NCI-H748 (cell line): Measurements from ENCODE around the gene VPS39.

Experiments used
- DNase-seq: peaks from one replicate; lab custom pipeline; 2025; ENCODE audit not compliant: unreplicated experiment; lab: John Stamatoyannopoulos, UW

VPS39 gene

DNA sequence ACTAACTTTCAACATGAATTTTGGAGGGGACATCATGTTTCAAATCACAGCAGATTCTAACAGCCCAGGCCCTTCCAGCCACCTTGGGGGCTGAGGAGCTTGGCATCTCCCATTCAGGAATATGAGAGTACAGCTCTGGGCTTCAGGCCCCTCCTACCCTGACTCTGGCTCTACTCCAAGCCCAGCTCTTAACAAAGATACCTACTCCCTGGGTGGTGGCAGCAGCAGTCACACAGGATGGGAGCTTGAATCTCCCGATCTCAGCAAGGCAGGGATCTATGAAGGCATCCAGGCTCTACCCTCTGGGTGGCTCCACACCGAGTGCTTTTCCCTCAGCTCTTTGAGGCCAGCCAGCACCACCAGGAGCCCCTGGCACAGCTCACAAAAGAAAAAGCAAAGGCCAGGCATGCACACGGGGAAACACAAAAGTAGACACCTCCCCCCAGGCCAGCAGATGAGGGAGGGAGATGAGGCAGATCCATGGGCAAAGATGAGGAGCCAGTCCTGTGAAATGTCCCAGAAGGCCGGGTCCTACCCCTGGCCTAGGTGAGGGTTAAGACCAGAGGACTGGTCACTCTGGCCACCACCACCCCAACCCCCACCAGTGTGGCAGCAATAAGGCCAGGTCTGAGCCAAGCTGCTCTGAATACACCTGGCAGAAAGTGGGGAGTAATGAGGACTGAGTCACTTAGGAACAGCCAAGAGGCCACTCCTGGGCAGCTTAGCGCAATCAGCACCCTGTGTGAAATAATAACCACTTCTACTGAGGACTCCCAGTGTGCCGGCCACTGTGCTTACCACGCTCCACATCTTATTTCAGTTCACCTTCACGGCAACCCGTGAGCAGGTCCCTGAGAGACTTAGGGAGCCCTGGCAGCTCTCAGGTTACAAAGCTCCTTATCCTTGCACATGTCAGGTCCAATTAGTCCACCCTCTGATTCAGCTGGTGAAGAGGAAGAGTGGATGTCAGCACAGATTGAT lies 76.0 kb downstream of the VPS39 start:
- DNase-seq = peak; percentile 9

DNA sequence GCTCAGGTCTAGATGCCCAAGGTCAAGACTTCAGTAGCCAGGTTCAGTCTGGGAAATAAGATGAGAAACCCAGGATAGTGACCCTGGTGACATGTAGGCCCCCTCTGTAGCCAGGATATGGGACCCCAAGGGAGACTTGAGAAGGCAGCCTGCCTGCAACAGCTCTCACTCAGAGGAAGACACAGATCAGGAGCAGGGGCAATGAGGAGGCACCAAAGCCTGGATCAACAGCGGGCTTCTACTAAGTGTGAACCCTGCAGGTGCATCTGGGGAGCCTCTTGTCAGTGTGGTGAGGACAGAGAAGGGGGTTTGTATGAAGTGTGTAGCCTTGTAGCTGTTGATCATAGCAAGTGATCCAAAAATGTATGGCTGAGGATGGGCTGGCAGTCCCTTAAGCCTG lies 77.1 kb downstream of the VPS39 start:
- DNase-seq = no peak

DNA sequence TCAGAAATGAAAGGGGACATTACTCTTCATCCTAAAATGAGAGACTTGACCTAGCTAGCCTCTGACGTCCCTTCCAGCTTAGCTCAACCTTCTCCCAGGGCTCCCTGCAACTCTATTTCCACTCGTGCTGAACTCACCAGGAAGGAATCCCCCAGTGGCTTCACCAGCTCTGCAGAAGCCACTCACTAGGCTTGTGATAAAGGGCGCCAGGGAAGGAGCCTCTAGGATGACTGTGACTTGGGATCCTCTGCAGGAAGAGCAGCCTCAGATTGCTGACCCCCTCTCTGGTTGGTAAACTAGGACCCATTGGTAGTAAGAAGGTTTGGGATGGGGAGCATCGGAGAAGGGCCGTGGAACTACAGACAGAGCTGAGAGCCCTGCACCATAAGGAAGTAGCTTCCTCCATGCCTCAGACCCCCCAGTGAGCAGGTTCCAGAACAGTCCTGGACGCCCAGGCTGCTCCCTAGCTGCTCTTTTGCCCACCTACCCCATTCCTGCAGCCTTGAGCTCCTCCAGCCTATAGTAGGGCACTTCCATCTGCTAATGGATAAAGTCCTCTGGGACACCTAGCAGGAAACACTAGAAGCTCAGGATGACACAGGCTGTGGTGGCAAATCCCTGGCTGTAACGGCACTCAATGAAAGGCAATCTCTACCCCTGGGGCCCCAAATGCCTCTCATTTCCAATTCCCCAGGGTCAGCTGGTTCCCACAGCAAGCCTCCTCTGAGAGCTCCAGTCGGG lies 77.7 kb downstream of the VPS39 start:
- no peak for DNase-seq

DNA sequence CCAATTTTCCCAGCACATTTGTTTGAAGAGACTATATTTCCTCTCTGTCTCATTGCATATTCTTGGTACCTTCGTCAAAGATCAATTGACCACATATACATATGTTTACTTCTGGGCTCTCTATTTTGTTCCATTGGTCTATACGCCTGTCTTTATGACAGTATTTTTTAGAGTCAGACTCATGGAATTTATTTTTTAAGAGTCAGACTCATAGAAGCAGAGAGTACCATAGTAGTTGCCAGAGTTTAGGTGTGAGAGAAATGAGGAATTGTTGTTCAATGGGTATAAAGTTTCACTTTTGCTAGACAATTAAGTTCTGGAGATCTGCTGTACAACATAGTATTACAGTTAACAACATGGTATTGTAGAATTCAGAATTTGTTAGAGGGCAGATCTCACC lies 78.7 kb downstream of the VPS39 start:
- no peak for DNase-seq

GRCh38 chr15:42128476-42128875 lies 79.6 kb downstream of the VPS39 start:
- no peak for DNase-seq

- DNase-seq = no peak
Observed at GRCh38 chr15:42123546-42123945, 84.6 kb downstream of the VPS39 start.

DNA sequence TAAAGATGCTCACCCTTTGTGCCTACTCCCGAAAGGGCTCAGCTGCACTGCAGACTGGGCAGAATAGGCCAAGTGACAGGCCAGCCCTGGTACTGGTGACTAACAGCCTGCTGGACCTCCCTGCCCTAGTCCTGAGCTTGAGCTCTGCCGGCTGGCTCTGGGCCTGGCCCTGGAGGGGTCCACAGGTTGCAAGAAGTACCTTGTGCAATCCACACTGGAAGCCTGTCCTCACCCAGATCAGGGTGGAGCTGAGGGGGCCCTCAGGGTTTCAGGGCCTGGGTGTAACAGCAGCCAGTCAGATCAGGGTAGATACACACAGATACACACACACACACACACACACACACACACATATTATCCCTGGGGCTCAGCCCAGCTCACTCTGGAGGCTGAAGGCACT lies 86.4 kb downstream of the VPS39 start:
- DNase-seq = no peak

GRCh38 chr15:42121021-42121420 lies 87.1 kb downstream of the VPS39 start:
- no peak for DNase-seq

DNA sequence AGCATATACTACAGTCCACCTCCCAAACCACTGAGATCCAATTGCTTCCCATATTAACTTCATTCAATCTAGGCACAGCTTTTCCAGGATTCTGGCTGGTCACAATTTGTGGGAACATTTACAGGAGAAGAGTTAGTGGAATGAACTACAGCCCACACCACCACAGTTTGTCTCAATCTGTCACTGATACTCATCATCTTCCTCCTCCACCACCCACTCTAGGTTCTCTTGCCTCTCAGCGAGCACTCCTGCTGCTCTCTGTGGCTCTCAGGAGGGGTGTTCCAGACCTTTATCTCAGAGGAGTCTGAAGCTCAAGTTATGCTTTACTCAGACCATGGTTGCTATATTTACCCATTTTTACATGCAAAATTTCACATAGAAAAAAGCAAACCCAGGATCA lies 87.8 kb downstream of the VPS39 start:
- DNase-seq = no peak

DNA sequence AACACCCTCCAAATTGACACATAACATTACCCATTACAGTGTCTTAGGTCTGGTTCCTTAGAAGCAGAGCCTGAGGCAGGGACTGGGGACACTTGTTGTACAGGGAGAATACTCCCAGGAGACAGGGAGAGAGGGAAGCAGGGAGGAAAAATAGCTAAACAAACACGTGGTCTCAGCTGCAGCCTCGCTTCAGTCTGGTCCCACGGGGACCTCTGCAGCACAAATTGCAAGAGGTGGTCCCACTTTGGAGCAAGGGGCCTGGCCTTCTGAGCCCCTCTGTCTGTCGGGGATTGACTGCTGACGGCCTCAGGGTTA lies 88.7 kb downstream of the VPS39 start:
- DNase-seq = peak; percentile 12

DNA sequence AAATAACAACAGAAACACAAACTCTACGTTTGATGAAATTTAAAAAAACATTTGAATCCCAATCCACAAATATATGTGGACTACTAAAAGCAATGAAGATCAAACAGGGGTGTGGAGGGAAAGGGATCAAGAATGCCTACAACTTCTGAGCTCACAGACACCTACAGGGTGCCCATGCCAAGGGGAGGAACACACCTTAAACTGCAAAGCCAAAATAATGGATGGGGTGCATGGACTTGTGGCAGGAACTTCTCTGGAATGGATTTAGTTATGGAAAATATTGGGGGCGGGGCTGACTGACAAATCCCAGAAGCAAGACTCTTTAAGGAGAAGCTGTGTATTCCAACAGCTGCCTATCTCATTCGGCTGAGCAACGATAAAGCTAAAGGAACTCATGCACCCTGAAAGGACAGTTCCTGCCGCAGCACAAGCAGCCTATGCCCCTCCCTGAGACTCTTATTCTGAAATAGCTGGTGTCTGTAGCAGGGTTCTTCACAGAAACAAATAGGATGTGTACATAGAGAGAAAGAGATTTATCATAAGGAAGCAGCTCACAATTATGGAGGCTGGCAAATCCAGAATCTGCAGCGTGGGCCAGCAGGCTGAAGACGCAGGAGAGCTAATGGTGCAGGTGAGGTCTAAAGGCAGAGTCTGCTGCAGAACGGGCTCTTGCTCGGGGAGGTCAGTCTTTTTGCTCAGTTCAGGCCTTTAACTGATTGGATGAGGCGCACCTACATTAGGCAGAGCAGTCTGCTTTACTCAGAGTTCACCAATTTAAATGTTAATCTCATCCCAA lies 89.3 kb downstream of the VPS39 start:
- DNase-seq = peak; percentile 21

GRCh38 chr15:42111924-42112323 lies 96.2 kb downstream of the VPS39 start:
- no peak for DNase-seq

- no peak for DNase-seq
Observed at GRCh38 chr15:42110367-42110766, 97.7 kb downstream of the VPS39 start.

- DNase-seq = no peak
Observed at GRCh38 chr15:42108806-42109205, 99.3 kb downstream of the VPS39 start.
